Suprapubic skin (tissue), 4 donors: ENCODE results near the gene ZBTB44. TPM values are rescaled to one million over a fixed set of nuclear protein-coding genes. Genes with fewer than 3 reads are reported as not detected.
"Not testable (repeated sequence)": the region's sequence is repeated elsewhere in the genome, so short reads cannot be mapped to it uniquely, and the experiment has no call there.

ENCODE experiments used
- DNase-seq, 2 donors: peaks; one replicate each; pipeline ENCODE4 v3.0.0-alpha.2; 2019; ENCODE audit warnings: low spot score in 2 of 2
- H3K27ac ChIP-seq: fragments of 200-600 bp; sonication (generic); one replicate; pipeline ENCODE4 v1.5.1; 2019
- H3K27me3 ChIP-seq: fragments of 200-600 bp; sonication (generic); one replicate; pipeline ENCODE4 v1.5.1; 2019
- H3K36me3 ChIP-seq: fragments of 200-600 bp; sonication (generic); one replicate; pipeline ENCODE4 v1.5.1; 2019
- H3K4me1 ChIP-seq: fragments of 200-600 bp; sonication (generic); one replicate; pipeline ENCODE4 v1.5.1; 2019
- H3K4me3 ChIP-seq: fragments of 200-600 bp; sonication (generic); one replicate; pipeline ENCODE4 v1.5.1; 2019; ENCODE audit warnings: mild to moderate bottlenecking
- H3K9me3 ChIP-seq: fragments of 200-600 bp; sonication (generic); one replicate; pipeline ENCODE4 v1.5.1; 2019
- CTCF ChIP-seq, 2 donors: fragments of 200-600 bp in 1 of 2; fragments of 450-650 bp in 1 of 2; sonication (generic) in 1 of 2; IDR thresholded peaks; one replicate each; pipeline ENCODE4 v1.5.1; 2016 to 2019; ENCODE audit warnings: antibody characterized with exemption in 2 of 2, mild to moderate bottlenecking in 1 of 2, moderate library complexity in 1 of 2
- EP300 ChIP-seq: sonication (generic); formaldehyde crosslinking; IDR thresholded peaks from one replicate; pipeline ENCODE4 v1.6.1; 2017; ENCODE audit warnings: antibody characterized with exemption
- POLR2A ChIP-seq, 2 donors: fragments of 450-650 bp; IDR thresholded peaks; one replicate each; pipeline ENCODE4 v1.6.1; 2017; ENCODE audit warnings: antibody characterized with exemption in 2 of 2, mild to moderate bottlenecking in 2 of 2, moderate library complexity in 2 of 2
- POLR2AphosphoS5 ChIP-seq, 3 donors: sonication (generic); formaldehyde crosslinking; IDR thresholded peaks; one replicate each; pipeline ENCODE4 v1.6.1; 2017; ENCODE audit warnings: antibody characterized with exemption in 3 of 3
- WGBS: methylation state at CpG from one replicate; pipeline ENCODE4 v1.1.5; 2018; 5-methylcytosine and 5-hydroxymethylcytosine counted together
- total RNA-seq, 4 donors: library from RNA; depleted of rRNA; stranded (reverse); fragments of >200 nt; gene quantifications; one replicate each; pipeline ENCODE4 v1.1.0, GENCODE V29; 2016

ZBTB44 gene
- total RNA-seq, 4 donors from 2014 or later, result 28.7 to 89.5 (median 69.1) TPM

GRCh38 chr11:130241713-130242112 lies 73.0 kb downstream of the ZBTB44 start:
- H3K9me3 ChIP-seq, result no peaks in the 10 kb centered on the region
- H3K27ac ChIP-seq, result no peak overlapping the region
- TF ChIP-seq POLR2A (IDR thresholded peaks at IDR 0.05) (no peak), CTCF (IDR thresholded peaks at IDR 0.05) (no peak), POLR2AphosphoS5 (IDR thresholded peaks at IDR 0.05) (no peak), EP300 (no peak)
- H3K4me1 ChIP-seq, result peaks cover 4% of the 10 kb centered on the region
- H3K36me3 ChIP-seq, result peaks cover 25% of the 10 kb centered on the region
- no peak for DNase-seq
- H3K4me3 ChIP-seq, result no peak overlapping the region
- no peaks in the 10 kb centered on the region for H3K27me3 ChIP-seq
- 84% methylated on average over 2 of the region's 2 CpGs for WGBS

GRCh38 chr11:130237282-130238006 lies 77.3 kb downstream of the ZBTB44 start:
- Histone ChIP-seq H3K9me3 (no peaks in the 10 kb centered on the region), H3K4me3 (no peak overlapping the region), H3K36me3 (peaks cover 43% of the 10 kb centered on the region), H3K4me1 (no peaks in the 10 kb centered on the region), H3K27ac (no peak overlapping the region), H3K27me3 (no peaks in the 10 kb centered on the region)
- TF ChIP-seq CTCF (IDR thresholded peaks at IDR 0.05), result no peak
- no peak for TF ChIP-seq POLR2A (IDR thresholded peaks at IDR 0.05)
- TF ChIP-seq POLR2AphosphoS5 (IDR thresholded peaks at IDR 0.05), result no peak
- TF ChIP-seq EP300, result no peak
- DNase-seq, result no peak
- WGBS, result 88% methylated on average over 6 of the region's 6 CpGs

- Histone ChIP-seq H3K4me1 (no peaks in the 10 kb centered on the region), H3K27ac (no peak overlapping the region), H3K36me3 (peaks cover 45% of the 10 kb centered on the region), H3K9me3 (no peaks in the 10 kb centered on the region), H3K27me3 (no peaks in the 10 kb centered on the region), H3K4me3 (no peak overlapping the region)
- TF ChIP-seq CTCF (IDR thresholded peaks at IDR 0.05), result no peak
- TF ChIP-seq EP300, result no peak
- TF ChIP-seq POLR2A (IDR thresholded peaks at IDR 0.05), result no peak
- no peak for TF ChIP-seq POLR2AphosphoS5 (IDR thresholded peaks at IDR 0.05)
- DNase-seq, result no peak
These were observed 80.4 kb downstream of the ZBTB44 start for GRCh38 chr11:130234315-130234714.

- H3K9me3 ChIP-seq, H3K27me3 ChIP-seq, H3K4me3 ChIP-seq, H3K27ac ChIP-seq, DNase-seq, H3K4me1 ChIP-seq: not testable (repeated sequence)
- H3K36me3 ChIP-seq, result peaks cover 43% of the 10 kb centered on the region
- WGBS, result 85% methylated on average over 3 of the region's 3 CpGs
These were observed 80.8 kb downstream of the ZBTB44 start for GRCh38 chr11:130233888-130234287.

GRCh38 chr11:130233486-130233885 lies 81.2 kb downstream of the ZBTB44 start:
- DNase-seq, H3K4me1 ChIP-seq, H3K9me3 ChIP-seq, H3K27me3 ChIP-seq, H3K4me3 ChIP-seq, H3K27ac ChIP-seq: not testable (repeated sequence)
- peaks cover 39% of the 10 kb centered on the region for H3K36me3 ChIP-seq

- DNase-seq, result no peak
- Histone ChIP-seq H3K9me3 (no peaks in the 10 kb centered on the region), H3K4me1 (no peaks in the 10 kb centered on the region), H3K27me3 (no peaks in the 10 kb centered on the region), H3K4me3 (no peak overlapping the region), H3K27ac (no peak overlapping the region), H3K36me3 (peaks cover 6% of the 10 kb centered on the region)
- TF ChIP-seq POLR2AphosphoS5 (IDR thresholded peaks at IDR 0.05), result no peak
- no peak for TF ChIP-seq EP300
- no peak for TF ChIP-seq CTCF (IDR thresholded peaks at IDR 0.05)
- TF ChIP-seq POLR2A (IDR thresholded peaks at IDR 0.05), result no peak
- 92% methylated on average over 4 of the region's 4 CpGs for WGBS
These were observed 87.3 kb downstream of the ZBTB44 start for GRCh38 chr11:130227373-130227772.
